ENCODE results near the gene CIAO3.
A peak's percentile ranks its signal among the peaks of the same experiment; 100 is the strongest.

Gene CIAO3

DNA sequence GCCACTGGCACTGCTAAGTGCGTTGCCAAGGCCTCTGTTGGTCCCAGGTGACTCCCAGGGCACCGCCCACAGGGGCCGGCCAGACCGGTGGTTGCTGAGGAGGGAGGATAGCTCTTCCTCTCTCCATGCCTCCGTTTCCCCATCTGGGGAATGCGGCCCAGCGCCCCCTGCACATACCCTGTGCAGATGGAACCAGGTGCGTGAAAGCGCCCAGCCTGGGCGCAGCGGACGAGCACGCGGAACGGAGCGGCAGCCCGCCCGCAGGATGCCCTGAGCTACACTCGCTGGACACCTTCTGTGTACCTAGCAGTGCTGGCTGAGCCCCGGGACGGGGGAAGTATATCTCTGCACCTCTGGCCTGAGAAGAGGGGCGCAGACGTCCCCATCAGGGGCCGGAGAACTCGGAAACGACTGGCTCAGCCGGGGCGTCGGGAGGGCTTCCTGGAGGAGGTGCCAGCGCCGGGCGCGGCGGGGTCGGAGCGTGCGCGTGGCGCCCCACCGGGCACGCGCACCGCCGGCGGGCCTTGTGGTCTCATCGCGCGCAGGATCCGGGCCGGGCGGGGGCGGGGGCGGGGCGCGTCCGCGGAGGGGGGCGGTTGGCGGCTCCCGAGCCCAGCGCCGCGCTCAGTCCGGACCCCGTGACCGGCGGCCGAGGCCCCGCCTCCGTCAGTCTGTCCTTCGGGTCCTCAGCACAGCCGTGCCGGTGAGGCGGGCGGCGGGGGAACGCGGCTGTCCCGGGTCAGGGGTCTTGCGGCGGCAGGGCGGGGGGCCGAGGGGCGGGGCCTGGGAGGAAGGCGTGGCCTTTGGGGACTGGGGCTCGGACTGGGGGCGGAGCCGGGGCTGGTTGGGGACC is 14.1 kb downstream of the CIAO3 start, which contains the start of the genes CCDC78 and HAGHL:
TSS of gene CCDC78 (minus strand) at position 6 of the 853 bp plus-strand sequence. CDS start 76 bp downstream, outside the sequence.
TSS of gene HAGHL (plus strand) at position 669 of the 853 bp plus-strand sequence. CDS start 404 bp downstream, outside the sequence.
- H3K4me3 ChIP-seq (ENCODE audit: control insufficient read depth, low read depth, low read length): peak within 1 kb of the TSS; percentile 57
- TF ChIP-seq, protein P1, sequence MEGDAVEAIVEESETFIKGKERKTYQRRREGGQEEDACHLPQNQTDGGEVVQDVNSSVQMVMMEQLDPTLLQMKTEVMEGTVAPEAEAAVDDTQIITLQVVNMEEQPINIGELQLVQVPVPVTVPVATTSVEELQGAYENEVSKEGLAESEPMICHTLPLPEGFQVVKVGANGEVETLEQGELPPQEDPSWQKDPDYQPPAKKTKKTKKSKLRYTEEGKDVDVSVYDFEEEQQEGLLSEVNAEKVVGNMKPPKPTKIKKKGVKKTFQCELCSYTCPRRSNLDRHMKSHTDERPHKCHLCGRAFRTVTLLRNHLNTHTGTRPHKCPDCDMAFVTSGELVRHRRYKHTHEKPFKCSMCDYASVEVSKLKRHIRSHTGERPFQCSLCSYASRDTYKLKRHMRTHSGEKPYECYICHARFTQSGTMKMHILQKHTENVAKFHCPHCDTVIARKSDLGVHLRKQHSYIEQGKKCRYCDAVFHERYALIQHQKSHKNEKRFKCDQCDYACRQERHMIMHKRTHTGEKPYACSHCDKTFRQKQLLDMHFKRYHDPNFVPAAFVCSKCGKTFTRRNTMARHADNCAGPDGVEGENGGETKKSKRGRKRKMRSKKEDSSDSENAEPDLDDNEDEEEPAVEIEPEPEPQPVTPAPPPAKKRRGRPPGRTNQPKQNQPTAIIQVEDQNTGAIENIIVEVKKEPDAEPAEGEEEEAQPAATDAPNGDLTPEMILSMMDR (IDR thresholded peaks at IDR 0.05; ENCODE audit: control insufficient read depth, insufficient read depth, low read depth, low read length, missing control alignments): no peak
- DNase-seq (ENCODE audit: low read depth): no peak

DNA sequence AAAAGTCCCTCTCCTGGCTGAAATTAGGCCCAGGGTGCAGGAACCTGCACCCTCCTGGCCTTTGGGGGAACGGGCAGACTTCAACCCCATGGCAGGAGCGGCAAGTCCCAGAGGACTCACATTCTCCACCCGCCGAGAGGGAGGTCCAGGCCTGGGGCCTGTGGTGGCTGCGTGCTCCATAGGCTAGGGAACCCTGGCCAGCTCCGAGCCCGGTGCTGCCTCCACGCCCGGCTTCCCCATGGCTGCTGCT is 14.7 kb downstream of the CIAO3 start:
- no peak overlapping the region for H3K4me3 ChIP-seq (ENCODE audit: control insufficient read depth, low read depth, low read length)
- TF ChIP-seq, protein P1 (IDR thresholded peaks at IDR 0.05; ENCODE audit: control insufficient read depth, insufficient read depth, low read depth, low read length, missing control alignments): no peak
- no peak for DNase-seq (ENCODE audit: low read depth)

DNA sequence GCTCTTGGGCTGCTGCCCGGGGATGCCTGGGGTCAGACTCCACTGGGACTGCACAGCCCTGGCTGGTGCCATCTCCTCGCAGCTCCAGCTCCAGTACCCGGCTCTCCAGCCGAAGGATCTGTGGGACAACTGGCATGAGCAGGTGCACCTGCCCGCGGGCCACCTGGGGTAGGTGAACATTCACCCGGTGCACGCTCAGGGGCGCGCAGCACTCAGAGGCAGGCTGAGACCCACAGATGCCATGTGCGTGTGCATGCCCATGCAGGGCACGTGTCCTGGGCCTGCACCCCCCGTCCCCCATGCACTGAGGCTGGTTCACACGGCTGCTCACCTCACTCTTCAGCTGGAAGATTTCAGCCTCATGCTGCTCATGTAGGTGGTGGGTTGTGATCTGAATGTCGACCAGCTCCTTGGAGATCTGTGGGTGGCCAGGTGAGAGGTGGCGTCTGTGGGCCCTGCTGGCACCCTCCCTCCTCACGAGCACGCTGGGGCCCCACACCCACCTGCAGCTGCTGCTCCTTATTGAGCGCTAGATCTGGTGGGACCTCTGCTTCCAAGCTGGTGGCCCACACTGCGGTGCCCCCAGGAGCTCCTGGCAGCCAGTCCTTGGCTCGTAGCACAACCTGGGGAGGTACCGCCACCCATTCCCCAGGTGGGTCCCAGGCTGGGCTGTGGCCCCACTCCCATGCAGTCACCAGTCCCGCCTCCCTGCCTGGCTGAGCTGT is 15.2 kb downstream of the CIAO3 start:
- H3K4me3 ChIP-seq (ENCODE audit: control insufficient read depth, low read depth, low read length): no peak overlapping the region
- DNase-seq (ENCODE audit: low read depth): no peak
- TF ChIP-seq, protein P1 (IDR thresholded peaks at IDR 0.05; ENCODE audit: control insufficient read depth, insufficient read depth, low read depth, low read length, missing control alignments): no peak

DNA sequence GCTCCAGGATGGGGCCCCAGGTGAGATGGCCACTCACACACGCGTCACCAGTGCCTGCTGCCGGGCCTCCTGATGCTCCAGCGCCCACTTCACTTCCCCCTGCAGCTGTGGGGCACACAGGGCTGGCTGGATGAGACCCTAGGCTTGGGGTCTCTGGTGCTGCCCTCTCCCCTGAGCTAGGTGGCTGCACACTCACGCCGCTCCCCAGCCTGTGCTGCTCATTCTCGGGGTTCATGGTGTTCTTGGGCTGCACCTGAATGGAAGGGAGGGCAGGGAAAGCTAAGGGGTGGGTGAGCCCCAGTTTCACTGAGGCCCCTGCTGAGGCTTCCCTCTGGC is 15.8 kb downstream of the CIAO3 start:
- TF ChIP-seq, protein P1 (IDR thresholded peaks at IDR 0.05; ENCODE audit: control insufficient read depth, insufficient read depth, low read depth, low read length, missing control alignments): no peak
- no peak for DNase-seq (ENCODE audit: low read depth)
- no peak overlapping the region for H3K4me3 ChIP-seq (ENCODE audit: control insufficient read depth, low read depth, low read length)

DNA sequence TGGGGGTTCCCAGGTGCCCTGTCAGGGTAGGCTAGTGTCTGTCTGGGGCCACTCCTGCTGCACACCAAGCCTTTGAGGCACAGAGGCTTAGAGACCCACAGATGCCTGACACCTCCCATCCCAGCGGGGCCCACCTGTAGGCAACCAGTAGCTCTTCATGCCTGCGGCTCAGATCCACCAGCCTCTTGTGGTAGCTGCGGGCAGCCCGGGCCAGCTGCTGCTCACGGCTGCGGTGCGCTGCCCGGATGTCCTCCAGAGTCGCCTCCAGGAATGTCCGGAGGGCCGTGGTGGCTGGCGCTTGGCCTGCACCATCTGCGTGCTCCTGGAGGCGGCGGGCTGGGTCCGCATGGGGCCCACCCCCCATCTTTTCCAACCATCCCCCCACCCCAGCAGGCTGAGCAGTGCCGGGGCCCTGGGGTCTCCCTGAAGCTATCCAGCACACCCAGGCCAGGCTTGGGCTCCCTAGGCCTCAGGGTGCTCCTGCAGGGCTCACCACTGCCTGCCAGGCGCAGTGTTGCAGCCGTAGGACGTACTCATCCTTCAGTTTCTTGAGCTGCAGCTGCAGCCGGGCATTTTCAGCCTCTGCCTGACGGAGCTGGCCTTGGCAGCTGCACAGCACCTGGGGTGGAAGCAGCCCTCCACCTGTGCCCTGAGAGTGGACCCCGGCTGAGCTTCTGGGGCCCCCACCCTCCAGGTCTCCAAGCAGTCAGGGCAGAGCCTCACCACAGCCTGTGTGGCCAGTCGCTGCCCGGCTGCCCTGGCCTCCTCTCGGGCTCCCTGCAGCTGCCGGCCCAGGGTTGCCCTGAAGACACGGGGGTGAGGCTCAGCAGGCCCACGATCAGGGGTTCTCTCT is 16.4 kb downstream of the CIAO3 start:
- no peak for DNase-seq (ENCODE audit: low read depth)
- TF ChIP-seq, protein P1 (IDR thresholded peaks at IDR 0.05; ENCODE audit: control insufficient read depth, insufficient read depth, low read depth, low read length, missing control alignments): no peak
- no peak overlapping the region for H3K4me3 ChIP-seq (ENCODE audit: control insufficient read depth, low read depth, low read length)

DNA sequence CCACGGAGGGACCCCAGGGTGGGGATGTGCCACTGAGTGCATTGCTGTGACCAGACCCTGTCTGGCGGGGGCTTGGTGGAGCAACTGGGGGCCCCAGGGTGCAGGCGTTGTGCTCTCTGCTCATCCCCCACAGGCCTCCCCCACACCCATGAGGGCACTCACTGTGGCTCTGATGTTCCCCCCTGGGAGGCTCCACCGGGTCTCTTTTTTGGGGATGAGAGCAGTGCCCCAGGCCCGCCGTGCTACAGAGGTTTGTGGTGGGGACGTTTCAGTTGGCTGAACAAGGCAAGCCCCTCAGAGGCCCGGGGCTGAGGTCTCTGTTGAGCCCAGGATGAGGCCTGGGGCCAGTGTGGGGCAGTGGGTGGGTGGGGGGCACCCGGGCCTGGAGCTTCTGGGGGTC is 17.1 kb downstream of the CIAO3 start:
- H3K4me3 ChIP-seq (ENCODE audit: control insufficient read depth, low read depth, low read length): no peak overlapping the region
- TF ChIP-seq, protein P1 (IDR thresholded peaks at IDR 0.05; ENCODE audit: control insufficient read depth, insufficient read depth, low read depth, low read length, missing control alignments): no peak
- DNase-seq (ENCODE audit: low read depth): no peak

All from AG09309 (cell line).